SK-N-SH treated with all-trans-retinoic acid at 6 μM for 48 hours (cell line): Measurements from ENCODE around the gene ACLY.

ENCODE experiments used
- CREB5 ChIP-seq: fragments of 250-450 bp; sonication (Bioruptor Pico); IDR thresholded peaks from 2 replicates; pipeline ENCODE4 v1.5.1; 2020; ENCODE audit warnings: low read depth, mild to moderate bottlenecking, moderate library complexity
- CSDC2 ChIP-seq: fragments of 250-450 bp; sonication (Bioruptor Pico); IDR thresholded peaks from 2 replicates; pipeline ENCODE4 v1.5.0; 2020; ENCODE audit warnings: mild to moderate bottlenecking, moderate library complexity
- ISL1 ChIP-seq: fragments of 250-450 bp; sonication (Bioruptor Pico); IDR thresholded peaks from 2 replicates; pipeline ENCODE4 v2.1.2; 2022; ENCODE audit warnings: mild to moderate bottlenecking, moderate library complexity
- PATZ1 ChIP-seq: fragments of 250-450 bp; sonication (Bioruptor Pico); IDR thresholded peaks from 2 replicates; pipeline ENCODE4 v1.8.0; 2020; ENCODE audit warnings: mild to moderate bottlenecking, moderate library complexity, borderline replicate concordance
- TCF4 ChIP-seq: fragments of 250-450 bp; sonication (Bioruptor Pico); IDR thresholded peaks from 2 replicates; pipeline ENCODE4 v1.8.0; 2021; ENCODE audit warnings: mild to moderate bottlenecking, moderate library complexity, borderline replicate concordance
- TSHZ2 ChIP-seq: fragments of 250-450 bp; sonication (Bioruptor Pico); IDR thresholded peaks from 2 replicates; pipeline ENCODE4 v1.5.0; 2020; ENCODE audit warnings: mild to moderate bottlenecking, moderate library complexity
- ZFP30 ChIP-seq: fragments of 450-650 bp; formaldehyde crosslinking; IDR thresholded peaks from 2 replicates; pipeline ENCODE4 v1.5.0; 2022; ENCODE audit warnings: mild to moderate bottlenecking, moderate library complexity
- ZNF70 ChIP-seq: fragments of 450-650 bp; formaldehyde crosslinking; IDR thresholded peaks from 2 replicates; pipeline ENCODE4 v1.5.0; 2020; ENCODE audit warnings: mild to moderate bottlenecking, moderate library complexity

GRCh38 chr17:41865596-41865893 is 53.2 kb downstream of the ACLY start:
- no peak for TF ChIP-seq ZFP30 (CRISPR knock-in tag)
- no peak for TF ChIP-seq TSHZ2 (CRISPR knock-in tag)
- no peak for TF ChIP-seq PATZ1 (CRISPR knock-in tag)
- TF ChIP-seq CREB5 (CRISPR knock-in tag), result no peak
- no peak for TF ChIP-seq TCF4 (CRISPR knock-in tag)
- TF ChIP-seq ISL1 (CRISPR knock-in tag), result no peak
- no peak for TF ChIP-seq ZNF70 (CRISPR knock-in tag)
- TF ChIP-seq CSDC2 (CRISPR knock-in tag), result no peak
